Measurements from ENCODE around the gene TMEM125. TPM values are rescaled to one million over a fixed set of nuclear protein-coding genes. Genes with fewer than 3 reads are reported as not detected.

The TMEM125 gene
- total RNA-seq, 1 donor from 2014 or later: not detected

GRCh38 chr1:43286533-43286932, 16.8 kb downstream of the TMEM125 start:
- no peaks in the 10 kb centered on the region for H3K27me3 ChIP-seq
- H3K4me3 ChIP-seq: no peak overlapping the region
- intact Hi-C loops (cut with DNase I): no loop called here
- H3K9me3 ChIP-seq: no peaks in the 10 kb centered on the region
- no peak for DNase-seq (ENCODE audit: low spot score in 2 of 2)
- no peak for TF ChIP-seq CTCF (IDR thresholded peaks at IDR 0.05)
- no peaks in the 10 kb centered on the region for H3K36me3 ChIP-seq
- no peak overlapping the region for H3K27ac ChIP-seq
- H3K4me1 ChIP-seq: no peaks in the 10 kb centered on the region

DNA sequence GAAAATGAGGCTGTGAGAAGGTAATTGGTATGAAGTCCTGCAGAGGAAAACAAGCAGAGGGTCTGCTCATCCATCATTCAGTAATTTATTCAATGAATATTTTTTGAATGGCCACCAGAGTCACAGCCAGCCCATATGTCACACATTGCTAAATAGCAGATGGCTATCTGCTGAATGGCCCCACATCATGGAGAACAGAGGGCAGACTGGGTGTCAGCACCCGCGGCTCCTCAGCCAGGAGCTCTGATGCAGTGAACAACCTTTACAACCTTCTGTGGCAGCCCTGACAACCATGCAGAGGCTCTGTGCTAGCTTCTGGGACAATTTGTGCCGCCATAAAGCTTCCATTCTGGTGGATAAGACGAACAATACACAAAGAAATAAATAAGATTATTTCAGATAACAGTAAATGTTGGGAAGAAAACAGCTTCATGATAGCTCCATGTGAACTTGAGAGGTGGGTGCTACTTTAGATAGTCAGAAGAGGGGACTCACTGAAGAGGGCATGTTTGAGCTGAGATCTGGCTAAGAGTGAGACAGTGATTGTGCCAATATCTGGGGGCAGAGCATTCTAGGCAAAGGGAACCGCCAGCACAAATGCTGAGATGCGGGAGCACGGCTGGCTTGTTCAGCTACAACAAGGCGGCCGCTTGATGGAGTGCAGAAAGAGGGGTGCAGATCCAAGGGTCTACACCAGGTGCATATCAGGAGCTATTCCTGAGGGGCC, 18.4 kb downstream of the TMEM125 start:
- no peaks in the 10 kb centered on the region for H3K9me3 ChIP-seq
- intact Hi-C loops (cut with DNase I): no loop called here
- H3K4me3 ChIP-seq: no peak overlapping the region
- DNase-seq (ENCODE audit: low spot score in 2 of 2): no peak
- H3K4me1 ChIP-seq: no peaks in the 10 kb centered on the region
- no peak overlapping the region for H3K27ac ChIP-seq
- H3K27me3 ChIP-seq: no peaks in the 10 kb centered on the region
- H3K36me3 ChIP-seq: no peaks in the 10 kb centered on the region
- no peak for TF ChIP-seq CTCF (IDR thresholded peaks at IDR 0.05)

DNA sequence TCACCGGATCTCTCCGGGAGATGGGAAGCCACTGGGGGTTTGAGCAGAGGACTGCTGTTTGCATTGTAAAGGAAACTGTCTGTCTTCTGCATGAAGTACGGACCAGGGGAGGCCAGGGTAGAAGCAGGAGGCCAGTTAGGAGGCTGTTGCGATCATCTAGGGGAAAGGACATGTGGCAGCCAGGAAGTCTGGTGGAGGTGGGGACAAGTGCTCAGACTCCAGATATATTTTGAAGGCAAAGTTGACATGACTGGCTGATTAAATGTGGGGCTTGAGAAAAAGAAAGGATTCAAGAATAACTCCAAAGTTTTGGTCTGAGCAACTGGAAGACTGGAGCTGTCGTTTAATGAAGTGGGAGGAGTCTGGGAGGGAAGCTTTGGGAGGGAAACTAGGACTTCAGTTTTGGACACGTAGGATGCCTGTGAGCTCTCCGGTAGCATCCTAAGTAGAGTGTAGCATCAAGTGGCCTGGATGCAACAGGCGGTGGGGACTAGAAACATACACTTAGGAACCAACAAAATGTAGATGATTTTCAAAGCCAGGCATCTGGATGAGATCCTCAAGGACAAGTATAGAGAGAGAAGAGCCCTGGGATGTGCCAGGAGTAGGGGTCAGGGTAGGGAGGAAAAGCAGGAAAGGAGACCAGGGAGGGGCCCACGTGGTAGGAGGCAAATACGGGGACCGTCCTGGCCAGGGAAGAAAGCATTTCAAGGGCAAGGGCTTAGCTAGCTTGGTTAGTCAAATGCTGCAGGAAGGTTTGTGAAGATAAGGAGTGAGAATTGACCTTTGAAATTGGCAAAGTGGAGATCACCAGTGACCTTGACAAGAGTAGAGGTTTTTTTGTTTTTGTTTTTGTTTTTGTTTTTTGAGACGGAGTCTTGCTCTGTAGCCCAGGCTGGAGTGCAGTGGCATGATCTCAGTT, 19.3 kb downstream of the TMEM125 start:
- intact Hi-C loops (cut with DNase I): no loop called here
- Histone ChIP-seq H3K4me3 (no peak overlapping the region), H3K27ac (no peak overlapping the region), H3K36me3 (no peaks in the 10 kb centered on the region), H3K9me3 (no peaks in the 10 kb centered on the region), H3K27me3 (no peaks in the 10 kb centered on the region), H3K4me1 (no peaks in the 10 kb centered on the region)
- TF ChIP-seq CTCF (IDR thresholded peaks at IDR 0.05): no peak
- no peak for DNase-seq (ENCODE audit: low spot score in 2 of 2)

DNA sequence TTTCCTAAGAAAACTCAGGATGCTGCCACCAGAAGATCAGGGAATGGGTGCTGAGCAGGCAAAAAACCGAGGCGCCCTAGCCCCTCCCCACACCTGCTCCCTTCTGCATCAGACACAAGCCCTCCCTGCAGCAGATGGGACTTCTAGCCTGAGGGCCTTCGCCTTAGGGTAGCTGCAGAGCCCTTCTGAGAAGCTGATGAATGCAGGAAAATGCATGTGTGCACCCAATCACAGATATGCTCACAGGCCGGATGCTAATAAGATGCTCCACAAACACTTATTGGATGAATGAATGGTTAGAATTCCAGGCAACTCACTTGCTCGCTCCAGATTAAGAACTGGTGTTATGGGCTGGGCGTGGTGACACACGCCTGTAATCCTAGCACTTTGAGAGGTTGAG, 22.4 kb downstream of the TMEM125 start:
- DNase-seq (ENCODE audit: low spot score in 2 of 2): no peak
- no peak overlapping the region for H3K4me3 ChIP-seq
- TF ChIP-seq CTCF (IDR thresholded peaks at IDR 0.05): no peak
- H3K4me1 ChIP-seq: peaks cover 0 to 22% of the 10 kb centered on the region in 2 donors
- H3K27me3 ChIP-seq: no peaks in the 10 kb centered on the region
- no peaks in the 10 kb centered on the region for H3K36me3 ChIP-seq
- no peaks in the 10 kb centered on the region for H3K9me3 ChIP-seq
- intact Hi-C loops (cut with DNase I): no loop called here
- no peak overlapping the region for H3K27ac ChIP-seq

DNA sequence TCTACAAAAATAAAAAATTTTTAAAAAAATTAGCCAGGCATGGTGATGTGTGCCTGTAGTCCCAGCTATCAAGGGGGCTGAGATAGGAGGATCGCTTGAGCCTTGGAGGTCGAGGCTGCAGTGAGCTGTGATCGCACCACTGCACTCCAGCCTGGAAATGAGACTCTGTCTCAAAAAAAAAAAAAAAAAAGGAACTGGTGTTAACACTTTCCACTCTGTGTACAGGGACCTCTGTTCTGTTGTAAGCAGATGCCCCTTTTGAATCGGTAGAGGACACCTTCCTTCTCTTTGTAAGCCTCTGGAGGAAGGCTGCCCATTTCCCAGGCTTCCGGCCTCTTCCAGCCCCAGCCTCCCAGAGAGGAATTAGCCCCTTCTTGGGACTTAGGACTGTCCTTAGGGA, 22.9 kb downstream of the TMEM125 start:
- no peak for DNase-seq (ENCODE audit: low spot score in 2 of 2)
- H3K9me3 ChIP-seq: no peaks in the 10 kb centered on the region
- no peak overlapping the region for H3K27ac ChIP-seq
- H3K27me3 ChIP-seq: no peaks in the 10 kb centered on the region
- H3K4me1 ChIP-seq: peaks cover 0 to 22% of the 10 kb centered on the region in 2 donors
- no peak overlapping the region for H3K4me3 ChIP-seq
- intact Hi-C loops (cut with DNase I): no loop called here
- no peak for TF ChIP-seq CTCF (IDR thresholded peaks at IDR 0.05)
- no peaks in the 10 kb centered on the region for H3K36me3 ChIP-seq
